HuH-7 (cell line): ENCODE measurements around the gene YES1.
A peak's percentile ranks its signal among the peaks of the same experiment; 100 is the strongest.
"Not testable (repeated sequence)": the region's sequence is repeated elsewhere in the genome, so short reads cannot be mapped to it uniquely, and the experiment has no call there.

Experiments used
- DNase-seq: peaks from one replicate; pipeline ENCODE4 v3.0.0; 2011; ENCODE audit warnings: low spot score

The YES1 gene

GRCh38 chr18:784470-785172, 27.4 kb downstream of the YES1 start:
- DNase-seq: no peak

DNA sequence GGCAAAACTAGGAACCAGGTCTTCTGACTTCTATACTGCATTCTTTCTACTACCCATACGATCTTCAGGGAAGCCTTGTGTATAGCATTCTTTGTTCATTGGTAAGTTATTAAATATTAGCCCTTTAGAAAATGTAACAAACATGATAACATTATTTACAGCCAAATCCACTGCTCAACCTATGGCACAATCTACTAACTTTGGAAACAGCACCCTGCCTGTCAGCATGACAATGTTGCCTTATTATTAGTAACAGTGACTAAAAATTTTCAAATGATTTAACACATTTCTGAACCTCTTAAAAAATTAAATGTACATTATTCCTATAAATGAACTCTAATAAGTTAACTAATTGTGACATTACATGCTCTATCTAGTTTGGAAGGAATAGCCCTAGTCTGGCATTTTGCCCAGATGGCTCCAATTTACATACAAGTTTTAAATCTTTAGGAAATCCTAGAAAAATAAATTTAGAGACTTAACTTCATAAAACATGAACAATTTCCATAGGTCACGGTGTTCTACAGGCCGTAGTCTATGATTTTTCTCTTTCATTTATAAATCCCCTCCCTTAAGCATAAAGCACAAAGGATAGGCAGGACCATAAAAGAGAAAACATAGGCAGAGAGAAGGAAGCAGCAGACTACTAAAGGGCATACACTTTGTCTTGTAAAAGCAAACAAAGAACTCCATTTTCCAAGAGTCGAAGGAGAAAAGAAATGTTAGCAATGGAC, 33.7 kb downstream of the YES1 start:
- DNase-seq: no peak

GRCh38 chr18:777021-777420, 35.0 kb downstream of the YES1 start:
- DNase-seq: no peak

- DNase-seq: not testable (repeated sequence)
Observed at GRCh38 chr18:776044-776443, 36.0 kb downstream of the YES1 start.

GRCh38 chr18:774811-775210, 37.2 kb downstream of the YES1 start:
- peak; percentile 26 for DNase-seq

DNA sequence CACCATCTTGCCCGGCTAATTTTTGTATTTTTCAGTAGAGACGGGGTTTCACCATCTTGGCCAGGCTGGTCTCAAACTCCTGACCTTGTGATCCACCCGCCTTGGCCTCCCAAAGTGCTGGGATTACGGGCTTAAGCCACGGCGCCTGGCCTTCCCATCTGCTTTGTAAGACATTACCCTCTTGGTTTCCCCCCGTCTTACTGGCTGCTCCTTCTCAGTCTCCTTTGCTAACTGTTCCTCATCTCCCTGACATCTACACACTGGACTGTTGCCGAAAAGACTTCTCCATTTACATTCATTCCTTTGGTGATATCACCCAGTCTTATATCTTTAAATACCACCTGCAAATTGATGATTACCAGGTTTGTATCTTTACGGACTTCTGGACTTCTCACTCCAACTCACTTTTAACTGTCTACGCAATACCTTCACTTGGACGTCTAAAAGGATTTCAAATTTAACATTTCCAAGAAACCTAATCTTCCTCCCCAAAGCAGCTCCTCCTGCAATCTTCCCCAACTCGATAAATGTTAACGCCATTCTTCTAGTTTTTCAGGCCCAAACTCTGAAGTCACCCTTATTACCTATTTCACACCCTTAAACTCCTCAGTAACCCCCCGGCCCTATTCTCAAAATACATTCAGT, 37.9 kb downstream of the YES1 start:
- DNase-seq: no peak

DNA sequence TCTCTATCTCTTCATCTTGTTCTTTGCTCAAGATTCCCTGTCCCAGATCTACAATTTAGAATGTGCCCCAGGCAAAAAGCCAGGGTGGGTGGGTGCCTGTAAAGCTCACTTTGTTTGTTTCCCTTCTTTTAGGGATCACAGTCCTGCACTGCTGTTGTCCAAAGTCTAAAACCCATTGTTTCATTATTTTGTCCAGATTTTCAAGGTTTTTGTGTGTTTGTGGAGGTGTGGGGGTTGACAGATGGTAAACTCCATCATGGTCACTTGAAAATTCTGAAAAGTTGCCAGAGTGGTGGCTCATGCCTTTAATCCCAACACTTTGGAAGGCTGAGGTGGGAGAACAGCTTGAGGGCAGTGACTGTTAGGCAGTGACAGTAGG, 41.5 kb downstream of the YES1 start:
- DNase-seq: no peak

DNA sequence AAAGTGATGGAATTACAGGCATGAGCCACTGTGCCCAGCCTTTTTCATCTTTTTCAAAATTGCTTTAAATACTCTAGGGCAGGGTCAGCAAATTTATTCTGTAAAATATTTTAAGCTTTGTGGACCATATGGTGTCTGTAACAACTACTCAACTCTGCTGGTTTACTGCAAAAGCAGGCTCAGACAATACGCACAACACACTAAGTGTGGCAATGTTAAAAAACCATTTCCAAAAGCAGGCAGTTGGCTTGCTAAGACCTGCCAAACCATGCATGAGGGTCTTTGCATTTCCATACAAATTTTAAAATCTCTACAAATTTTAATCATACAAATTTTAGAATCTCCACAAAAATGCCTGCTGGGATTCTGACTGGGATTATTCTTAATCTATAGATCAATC, 44.1 kb downstream of the YES1 start:
- DNase-seq: no peak

- no peak for DNase-seq
Observed at GRCh38 chr18:767084-767882, 44.8 kb downstream of the YES1 start.

DNA sequence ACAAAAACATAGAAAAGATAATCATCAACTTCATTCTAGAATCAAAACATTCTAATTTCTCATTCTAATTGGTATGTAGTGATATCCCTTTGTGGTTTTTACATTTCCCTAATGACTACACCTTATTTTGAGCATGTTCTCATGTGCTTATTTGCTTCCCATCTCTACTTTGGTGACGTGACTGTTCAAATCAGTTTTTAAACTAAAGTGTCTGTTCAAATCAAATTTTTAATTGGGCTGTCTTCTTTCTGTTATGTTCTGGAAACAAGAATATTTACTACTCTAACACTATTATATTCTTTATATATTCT, 45.5 kb downstream of the YES1 start:
- no peak for DNase-seq

- peak; percentile 37 for DNase-seq
Observed at GRCh38 chr18:765764-766549, 46.1 kb downstream of the YES1 start.

DNA sequence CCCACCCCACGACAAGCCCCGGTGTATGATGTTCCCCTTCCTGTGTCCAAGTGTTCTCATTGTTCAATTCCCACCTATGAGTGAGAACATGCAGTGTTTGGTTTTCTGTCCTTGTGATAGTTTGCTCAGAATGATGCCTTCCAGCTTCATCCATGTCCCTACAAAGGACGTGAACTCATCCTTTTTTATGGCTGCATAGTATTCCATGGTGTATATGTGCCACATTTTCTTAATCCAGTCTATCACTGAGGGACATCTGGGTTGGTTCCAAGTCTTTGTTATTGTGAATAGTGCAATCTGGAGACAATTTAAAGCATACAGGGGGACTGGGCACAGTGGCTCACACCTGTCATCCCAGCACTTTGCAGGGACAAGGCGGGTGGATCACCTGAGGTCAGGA, 52.2 kb downstream of the YES1 start:
- DNase-seq: not testable (repeated sequence)

DNA sequence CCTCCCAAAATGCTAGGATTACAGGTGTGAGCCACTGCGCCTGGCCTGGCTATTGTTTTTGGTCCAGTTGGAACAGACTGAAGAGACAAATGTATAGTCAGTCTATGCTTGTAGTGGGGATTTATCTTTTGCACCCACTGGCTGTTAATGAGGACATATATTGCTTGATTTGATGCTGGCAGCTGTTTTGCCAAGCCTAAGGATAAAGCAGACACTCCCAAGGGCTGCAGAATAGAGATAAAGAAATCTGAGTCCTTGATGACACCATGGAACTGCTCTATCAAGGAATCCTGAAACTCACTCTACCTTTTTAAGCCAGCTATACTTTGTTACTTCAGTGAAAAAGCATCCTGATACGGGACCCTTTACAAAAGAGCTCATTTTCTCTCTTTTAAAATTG, 56.5 kb downstream of the YES1 start:
- no peak for DNase-seq

GRCh38 chr18:754656-755055, 57.4 kb downstream of the YES1 start:
- DNase-seq: no peak

DNA sequence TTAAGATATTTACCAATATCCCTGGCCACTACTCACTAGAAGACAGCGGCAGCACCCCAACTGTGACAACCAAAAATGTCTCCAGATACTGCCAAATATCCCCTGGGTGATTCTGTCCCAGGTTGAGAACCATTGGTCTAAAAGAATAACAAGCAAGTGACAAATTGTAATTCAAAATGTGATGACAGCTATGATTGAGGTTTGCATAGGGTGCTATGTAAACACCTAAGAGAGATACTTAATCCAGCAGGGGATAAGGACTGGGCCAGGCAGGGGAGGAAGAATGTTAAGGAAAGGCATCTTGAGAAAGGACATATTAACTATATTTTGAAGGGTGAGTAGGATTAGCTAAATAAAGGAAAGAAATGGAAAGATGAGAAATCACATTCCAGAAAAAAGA, 61.6 kb downstream of the YES1 start:
- no peak for DNase-seq

- DNase-seq: no peak
Observed at GRCh38 chr18:744832-745597, 67.0 kb downstream of the YES1 start.

DNA sequence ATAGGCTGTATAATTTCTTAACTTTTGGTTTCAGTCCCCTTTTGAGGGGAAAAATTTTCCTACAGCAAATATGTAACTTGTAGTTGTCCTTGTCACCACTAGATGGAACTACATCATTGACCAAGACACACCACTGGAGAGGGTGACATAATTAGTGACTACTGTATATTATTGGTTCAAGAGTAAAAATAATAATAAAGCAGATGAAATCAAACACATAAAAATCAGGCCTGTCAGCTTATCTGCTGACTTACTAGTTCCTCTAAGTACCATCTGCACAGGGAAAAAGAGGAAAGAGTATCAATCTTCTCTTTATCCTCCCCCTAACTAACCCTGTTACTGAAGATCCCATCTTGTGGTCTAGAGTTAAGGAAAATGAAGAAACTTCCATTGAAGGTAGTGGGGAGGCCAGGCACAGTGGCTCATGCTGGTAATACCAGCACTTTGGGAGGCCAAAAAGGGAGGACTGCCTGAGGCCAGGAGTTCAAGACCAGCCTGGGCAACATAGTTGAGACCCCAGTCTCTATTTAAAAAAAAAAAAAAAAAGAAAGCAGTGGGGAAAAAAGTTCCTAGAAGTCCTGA, 70.0 kb downstream of the YES1 start:
- DNase-seq: peak; percentile 53

- no peak for DNase-seq
Observed at GRCh38 chr18:732371-732770, 79.7 kb downstream of the YES1 start.

GRCh38 chr18:731185-731584, 80.9 kb downstream of the YES1 start:
- DNase-seq: no peak

DNA sequence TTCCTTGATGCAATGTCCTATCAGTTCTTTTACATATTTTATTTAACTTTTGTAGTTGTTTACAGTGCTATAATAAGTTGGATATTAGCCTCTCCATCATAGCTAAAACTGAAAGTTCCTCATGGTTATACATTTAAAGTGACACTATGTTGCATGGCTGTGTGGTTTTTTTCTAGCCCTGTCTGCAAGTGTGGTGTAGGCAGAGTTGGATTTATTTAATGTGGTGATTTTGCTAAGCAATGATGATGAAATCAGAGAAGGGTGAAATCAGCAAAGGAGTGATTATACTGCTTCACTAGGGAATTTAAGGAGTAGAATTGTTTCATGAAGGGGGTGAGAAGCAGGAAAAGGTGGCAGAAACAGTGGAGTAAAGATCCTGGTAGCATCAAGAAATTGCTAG, 81.3 kb downstream of the YES1 start:
- DNase-seq: no peak

DNA sequence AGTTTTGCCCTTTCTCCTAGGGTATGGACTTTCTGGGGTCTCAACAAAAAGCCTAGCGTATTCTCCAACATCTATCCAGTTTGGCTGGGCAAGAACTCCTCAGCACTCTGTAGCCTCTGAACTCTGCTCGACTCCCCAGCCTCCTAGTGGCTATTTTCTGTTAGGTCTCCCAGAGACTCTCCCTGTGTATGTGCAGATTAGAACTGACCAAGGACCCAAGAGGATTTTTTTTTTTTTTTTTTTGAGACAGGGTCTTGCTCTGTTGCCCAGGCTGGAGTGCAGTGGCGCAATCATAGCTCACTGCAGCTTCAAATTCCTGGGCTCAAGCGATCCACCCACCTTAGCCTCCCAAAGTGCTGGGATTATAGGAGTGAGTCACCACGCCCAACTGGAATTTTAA, 81.9 kb downstream of the YES1 start:
- DNase-seq: peak; percentile 57
